Sigmoid colon (tissue), 7 donors: ENCODE measurements around the gene PRDM13. TPM values are rescaled to one million over a fixed set of nuclear protein-coding genes. Genes with fewer than 3 reads are reported as not detected.

Experiments used
- DNase-seq: peaks from one replicate; pipeline ENCODE4 v3.0.0-alpha.2; 2019
- H3K27ac ChIP-seq, 4 donors: fragments of 200-600 bp; sonication (generic); one replicate each; pipeline ENCODE4 v1.5.1; 2016 to 2019; ENCODE audit warnings: mild to moderate bottlenecking in 1 of 4
- H3K27me3 ChIP-seq, 3 donors: fragments of 200-600 bp; sonication (generic); one replicate each; pipeline ENCODE4 v1.5.1; 2019; ENCODE audit warnings: mild to moderate bottlenecking in 1 of 3
- H3K36me3 ChIP-seq, 4 donors: fragments of 200-600 bp; sonication (generic); one replicate each; pipeline ENCODE4 v1.5.1; 2016 to 2019
- H3K4me1 ChIP-seq, 4 donors: fragments of 200-600 bp; sonication (generic); one replicate each; pipeline ENCODE4 v1.5.1; 2017 to 2019
- H3K4me3 ChIP-seq, 4 donors: fragments of 200-600 bp; sonication (generic); one replicate each; pipeline ENCODE4 v1.5.1; 2017 to 2019; ENCODE audit warnings: mild to moderate bottlenecking in 2 of 4, moderate library complexity in 1 of 4
- H3K9me3 ChIP-seq, 4 donors: fragments of 200-600 bp in 3 of 4; sonication (generic) in 3 of 4; one replicate each; pipeline versions ENCODE4 v1.5.1 to v1.6.1; 2013 to 2019
- CTCF ChIP-seq, 4 experiments: fragments of 450-650 bp in 3 of 4; fragments of 200-600 bp in 1 of 4; IDR thresholded peaks; one replicate each; pipeline ENCODE4 v1.5.1; 2016 to 2019; ENCODE audit warnings: antibody characterized with exemption in 4 of 4, mild to moderate bottlenecking in 3 of 4, moderate library complexity in 2 of 4
- EP300 ChIP-seq, 4 donors: sonication (generic); formaldehyde crosslinking; IDR thresholded peaks; one replicate each; pipeline ENCODE4 v1.6.1; 2017; ENCODE audit warnings: antibody characterized with exemption in 4 of 4
- POLR2A ChIP-seq, 2 donors: fragments of 450-650 bp; IDR thresholded peaks; one replicate each; pipeline ENCODE4 v1.6.1; 2016; ENCODE audit warnings: antibody characterized with exemption in 2 of 2, mild to moderate bottlenecking in 2 of 2, moderate library complexity in 2 of 2
- POLR2AphosphoS5 ChIP-seq, 4 donors: sonication (generic); formaldehyde crosslinking; IDR thresholded peaks; one replicate each; pipeline ENCODE4 v1.6.1; 2017; ENCODE audit warnings: antibody characterized with exemption in 4 of 4
- WGBS, 2 donors: extraction: QIAGEN DNeasy Blood & Tissue Kit; methylation state at CpG; one replicate each; pipeline ENCODE4 v1.1.7; 2013; 5-methylcytosine and 5-hydroxymethylcytosine counted together
- intact Hi-C: fragments of 100-400 bp; cut with DNase I; formaldehyde crosslinking; loops from one replicate; pipeline ENCODE4 v1.15.1; 2023
- polyA plus RNA-seq, 3 donors: library from polyadenylated mRNA; stranded (reverse); fragments of 200-250 nt; gene quantifications; one replicate each; pipeline ENCODE4 v1.2.3, GENCODE V29; 2013
- total RNA-seq, 4 donors: library from RNA; depleted of rRNA; stranded (reverse); fragments of >200 nt; gene quantifications; one replicate each; pipeline ENCODE4 v1.1.0, GENCODE V29; 2016
- donor health status: healthy with polysubstance abuse.
- donor health status: Bipolar disorder and iron deficiency.
- donor health status: healthy.

The PRDM13 gene
- total and polyA plus RNA-seq, 7 donors, result not detected

GRCh38 chr6:99587792-99588191 lies 18.8 kb upstream of the PRDM13 start:
- intact Hi-C loops, result loop anchor here (5.0 kb wide), 1 partner anchor 155 kb away; no protein-coding TSS in a partner anchor
- 82 to 86% methylated on average over 4 of the region's 4 CpGs for whole genome bisulfite sequencing, 2 donors

GRCh38 chr6:99588618-99589289 lies 17.9 kb upstream of the PRDM13 start:
- H3K9me3 ChIP-seq, result no peaks in the 10 kb centered on the region
- peak; percentile 78 for DNase-seq
- intact Hi-C loops, result loop anchor here (5.0 kb wide), 1 partner anchor 154 kb away; no protein-coding TSS in a partner anchor
- H3K4me1 ChIP-seq, result peaks cover 0 to 30% (median 26%) of the 10 kb centered on the region in 4 donors
- no peak overlapping the region for H3K27ac ChIP-seq
- WGBS, 2 donors, result 0 to 1% methylated on average over 52 of the region's 52 CpGs
- H3K27me3 ChIP-seq, result peaks cover 43 to 86% (median 50%) of the 10 kb centered on the region in 3 donors
- peak in 2 of 4 experiments; percentile 16 to 41 for TF ChIP-seq CTCF (IDR thresholded peaks at IDR 0.05)
- TF ChIP-seq POLR2A (IDR thresholded peaks at IDR 0.05), result no peak
- H3K4me3 ChIP-seq, result peak overlapping the region; percentile 24 to 56 (median 44)
- H3K36me3 ChIP-seq, result no peaks in the 10 kb centered on the region

More at GRCh38 chr6:99587792-99588191, 18.8 kb upstream of the PRDM13 start:
- H3K4me3 ChIP-seq, result no peak overlapping the region
- no peaks in the 10 kb centered on the region for H3K36me3 ChIP-seq
- no peaks in the 10 kb centered on the region for H3K9me3 ChIP-seq
- H3K27ac ChIP-seq, result no peak overlapping the region
- H3K4me1 ChIP-seq, result peaks cover 0 to 30% (median 26%) of the 10 kb centered on the region in 4 donors
- no peak for DNase-seq
- TF ChIP-seq POLR2AphosphoS5 (IDR thresholded peaks at IDR 0.05) (no peak), EP300 (IDR thresholded peaks at IDR 0.05) (no peak), CTCF (IDR thresholded peaks at IDR 0.05) (no peak), POLR2A (IDR thresholded peaks at IDR 0.05) (no peak)
- peaks cover 42 to 77% (median 44%) of the 10 kb centered on the region in 3 donors for H3K27me3 ChIP-seq

GRCh38 chr6:99589290-99589672 lies 17.4 kb upstream of the PRDM13 start:
- peak; percentile 59 for DNase-seq
- intact Hi-C loops, result loop anchor here (5.0 kb wide), 1 partner anchor 153 kb away; no protein-coding TSS in a partner anchor
- Histone ChIP-seq H3K9me3 (peaks cover 0 to 2% (median 0%) of the 10 kb centered on the region in 4 donors), H3K36me3 (no peaks in the 10 kb centered on the region), H3K4me3 (peak overlapping the region in 3 of 4 donors; percentile 44 to 56 (median 45)), H3K27ac (no peak overlapping the region), H3K4me1 (peaks cover 0 to 30% (median 26%) of the 10 kb centered on the region in 4 donors), H3K27me3 (peaks cover 43 to 89% (median 55%) of the 10 kb centered on the region in 3 donors)
- 4 to 5% methylated on average over 21 of the region's 21 CpGs for WGBS, 2 donors
- no peak for TF ChIP-seq POLR2A (IDR thresholded peaks at IDR 0.05)
- no peak for TF ChIP-seq POLR2AphosphoS5 (IDR thresholded peaks at IDR 0.05)
- TF ChIP-seq EP300 (IDR thresholded peaks at IDR 0.05), result no peak
- TF ChIP-seq CTCF (IDR thresholded peaks at IDR 0.05), result no peak

GRCh38 chr6:99589907-99590493 lies 16.6 kb upstream of the PRDM13 start:
- intact Hi-C loops, result loop anchor here (5.0 to 10.0 kb wide), 2 partner anchors 152 to 755 kb away; partner anchors contain the start of gene POU3F2

More at GRCh38 chr6:99589907-99590493, 16.6 kb upstream of the PRDM13 start:
- Histone ChIP-seq H3K36me3 (no peaks in the 10 kb centered on the region), H3K9me3 (peaks cover 0 to 9% (median 0%) of the 10 kb centered on the region in 4 donors), H3K4me1 (peaks cover 0 to 30% (median 26%) of the 10 kb centered on the region in 4 donors), H3K27ac (no peak overlapping the region), H3K4me3 (no peak overlapping the region), H3K27me3 (peaks cover 47 to 91% (median 61%) of the 10 kb centered on the region in 3 donors)
- 29 to 41% methylated on average over 10 of the region's 10 CpGs for WGBS, 2 donors
- DNase-seq, result no peak
- TF ChIP-seq POLR2A (IDR thresholded peaks at IDR 0.05), result no peak
- no peak for TF ChIP-seq EP300 (IDR thresholded peaks at IDR 0.05)
- TF ChIP-seq POLR2AphosphoS5 (IDR thresholded peaks at IDR 0.05), result no peak
- no peak for TF ChIP-seq CTCF (IDR thresholded peaks at IDR 0.05)
